Fibroblast of upper back skin (primary cell): ENCODE measurements around the gene TMEFF2.

Experiments
- DNase-seq: peaks from one replicate; pipeline ENCODE4 v3.0.0-alpha.2; 2013

Gene TMEFF2

GRCh38 chr2:191957996-191958860, 236.5 kb downstream of the TMEFF2 start:
- no peak for DNase-seq

DNA sequence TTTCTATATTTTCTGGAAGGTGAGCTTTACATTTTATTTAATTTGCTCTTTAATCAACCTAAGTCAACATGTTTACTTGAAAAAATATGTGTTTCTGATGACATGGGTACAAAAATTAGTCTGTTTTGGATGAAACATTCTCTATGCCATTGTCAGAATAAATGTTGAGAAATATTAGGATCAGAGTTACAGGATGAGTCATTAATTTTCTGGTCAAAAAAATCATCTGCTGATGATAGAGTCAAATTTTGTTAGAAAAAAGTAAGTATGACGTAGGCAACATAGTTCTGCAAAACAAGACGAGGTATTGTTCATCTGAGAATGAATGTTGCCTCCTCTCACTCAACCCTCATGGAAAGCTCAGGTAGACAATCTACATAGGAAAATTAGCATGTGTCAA, 240.3 kb downstream of the TMEFF2 start:
- no peak for DNase-seq

- DNase-seq, result no peak
Measured at GRCh38 chr2:191952515-191953270, 242.0 kb downstream of the TMEFF2 start.

- no peak for DNase-seq
Measured at GRCh38 chr2:191951832-191952231, 242.9 kb downstream of the TMEFF2 start.

- DNase-seq, result no peak
Measured at GRCh38 chr2:191951376-191951775, 243.4 kb downstream of the TMEFF2 start.

GRCh38 chr2:191950132-191950874, 244.4 kb downstream of the TMEFF2 start:
- DNase-seq, result peak; percentile 49

- no peak for DNase-seq
Measured at GRCh38 chr2:191947235-191947634, 247.5 kb downstream of the TMEFF2 start.

GRCh38 chr2:191946471-191947182, 248.1 kb downstream of the TMEFF2 start:
- no peak for DNase-seq

GRCh38 chr2:191945623-191946022, 249.1 kb downstream of the TMEFF2 start:
- no peak for DNase-seq

GRCh38 chr2:191942739-191943103, 252.0 kb downstream of the TMEFF2 start:
- DNase-seq, result no peak

DNA sequence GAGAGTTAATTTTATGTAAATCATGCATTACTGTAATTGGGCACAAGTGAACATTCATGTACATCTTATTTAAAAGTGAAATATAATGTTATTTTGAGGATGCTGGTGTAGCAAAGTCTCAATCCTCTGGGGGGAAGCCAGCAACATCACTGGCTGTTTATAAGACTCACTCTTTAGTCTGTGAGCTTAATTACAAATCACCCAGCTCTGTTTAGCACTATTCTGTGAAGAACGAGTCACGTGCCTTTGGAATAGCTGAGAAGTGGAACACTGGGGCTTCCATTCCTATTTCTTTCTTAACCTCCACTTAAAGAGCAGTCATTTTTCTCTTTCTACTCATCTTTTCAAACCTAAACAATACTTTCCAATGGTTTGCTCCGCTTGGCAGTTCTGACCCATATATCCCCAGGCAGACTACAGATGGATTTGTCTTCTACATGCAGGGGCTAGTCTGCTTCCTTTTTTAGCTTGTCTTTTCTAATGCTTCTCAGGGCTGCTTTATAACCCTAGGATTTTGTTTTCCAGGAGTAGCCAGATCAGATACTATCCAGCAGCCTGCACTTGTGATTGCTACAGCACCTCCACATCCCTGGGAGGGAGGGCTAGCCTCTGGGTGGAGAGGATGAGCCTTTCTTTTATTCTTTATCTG, 252.5 kb downstream of the TMEFF2 start:
- DNase-seq, result peak; percentile 33

GRCh38 chr2:191941376-191941929, 253.3 kb downstream of the TMEFF2 start:
- DNase-seq, result no peak

DNA sequence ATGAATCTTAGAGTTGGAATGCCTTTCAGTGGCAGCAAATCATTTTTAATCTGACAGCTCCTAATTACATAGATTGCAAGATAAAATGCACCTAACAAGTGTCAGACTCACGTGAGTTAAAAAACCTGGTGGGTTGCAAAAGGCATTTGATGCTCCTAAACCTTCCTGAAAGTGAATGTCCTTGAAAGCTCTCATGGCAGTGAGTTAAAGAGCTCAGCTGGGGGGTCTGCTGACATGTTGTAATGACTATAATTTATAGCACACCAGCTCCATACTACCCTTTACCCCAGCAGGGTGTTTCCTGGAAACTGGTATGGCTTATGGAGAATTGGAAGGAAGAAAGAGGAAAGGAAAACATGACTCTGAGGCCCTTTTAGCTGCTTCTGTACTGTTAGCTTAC, 256.0 kb downstream of the TMEFF2 start:
- DNase-seq, result no peak

- no peak for DNase-seq
Measured at GRCh38 chr2:191936882-191937405, 257.8 kb downstream of the TMEFF2 start.

- no peak for DNase-seq
Measured at GRCh38 chr2:191935247-191935646, 259.5 kb downstream of the TMEFF2 start.

- DNase-seq, result peak; percentile 20
Measured at GRCh38 chr2:191933307-191934105, 261.2 kb downstream of the TMEFF2 start.

DNA sequence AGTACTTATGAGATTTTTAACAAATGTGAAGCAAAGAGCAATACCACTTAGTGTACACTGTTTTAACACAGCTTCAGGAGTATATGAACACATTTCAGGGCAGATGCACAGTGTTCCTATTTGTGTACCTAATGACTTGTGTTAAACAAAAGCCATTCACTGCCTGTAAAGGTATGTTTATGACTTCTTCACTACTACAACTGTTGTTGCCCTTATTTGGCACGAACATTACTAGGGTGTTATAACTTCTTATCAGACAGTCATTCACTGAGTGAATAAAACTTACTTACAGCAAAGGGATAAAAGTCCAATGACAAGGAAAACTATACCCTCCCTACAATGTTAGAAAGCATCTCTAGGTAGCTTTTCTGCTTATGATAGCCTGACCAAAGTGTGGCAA, 262.4 kb downstream of the TMEFF2 start:
- DNase-seq, result no peak

DNA sequence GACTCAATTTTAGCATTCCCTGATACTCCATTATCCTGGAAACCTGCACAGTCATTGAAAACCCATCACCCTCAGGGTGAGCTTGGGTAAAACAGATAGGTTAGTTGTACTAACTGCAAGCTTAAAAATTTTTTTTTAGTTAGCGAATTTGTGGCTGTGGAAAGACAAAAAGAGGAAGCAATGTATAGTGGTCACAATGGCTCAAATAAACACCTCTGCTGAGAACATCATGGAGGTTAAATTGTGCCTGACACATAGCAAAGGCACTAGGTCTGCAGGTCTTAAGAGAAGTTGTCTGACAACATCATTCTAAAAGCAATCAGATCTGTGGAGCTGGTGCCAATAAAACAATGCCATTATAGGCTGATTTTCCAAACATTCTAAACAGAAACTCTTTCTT, 263.4 kb downstream of the TMEFF2 start:
- DNase-seq, result no peak

DNA sequence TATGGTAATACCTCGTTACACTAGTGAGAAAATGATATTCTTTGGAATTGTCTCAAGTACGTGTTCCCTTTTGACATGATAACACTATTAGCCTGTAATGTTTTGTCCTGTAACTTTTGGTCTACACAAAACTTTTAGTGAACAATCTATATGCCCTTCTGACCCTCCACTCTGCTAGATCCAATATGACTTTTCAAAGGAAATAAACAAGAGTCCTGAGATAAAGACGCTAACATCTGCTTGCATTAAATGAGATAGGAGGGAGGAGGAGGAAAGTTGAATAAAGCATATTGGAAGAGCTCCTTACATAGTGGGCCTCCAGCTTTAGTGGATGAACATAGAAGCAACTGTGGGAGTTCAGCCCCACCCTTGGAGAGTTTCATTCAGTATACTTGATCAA, 264.5 kb downstream of the TMEFF2 start:
- DNase-seq, result no peak

- no peak for DNase-seq
Measured at GRCh38 chr2:191929288-191929687, 265.4 kb downstream of the TMEFF2 start.

DNA sequence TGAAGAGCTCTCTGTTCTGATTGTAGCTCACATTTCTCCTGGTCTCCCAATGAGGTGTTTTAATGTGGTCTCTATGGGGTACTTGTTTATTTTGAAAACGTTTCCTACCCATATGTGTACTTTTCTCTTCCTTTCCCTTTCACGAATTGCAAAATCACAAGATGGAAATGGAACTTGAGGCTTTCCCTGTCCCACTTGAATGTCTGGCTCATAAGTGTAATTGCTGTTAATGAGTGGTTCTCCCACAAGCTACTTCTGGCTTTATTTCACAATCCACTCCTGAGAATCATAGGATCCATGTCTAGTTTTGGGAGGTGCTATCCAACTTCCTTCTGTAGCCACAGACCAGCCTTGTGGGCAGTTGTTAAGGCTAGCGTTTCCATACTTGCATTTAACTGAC, 266.7 kb downstream of the TMEFF2 start:
- peak; percentile 41 for DNase-seq
